T-helper 2 cell (primary cell): ENCODE data around the gene DDAH2.
A peak's percentile ranks its signal among the peaks of the same experiment; 100 is the strongest.

ENCODE experiments used
- DNase-seq, 5 experiments: peaks; one replicate each; pipeline versions ENCODE4 v3.0.0 to v3.0.0-alpha.2; 2012 to 2022

DDAH2 gene

DNA sequence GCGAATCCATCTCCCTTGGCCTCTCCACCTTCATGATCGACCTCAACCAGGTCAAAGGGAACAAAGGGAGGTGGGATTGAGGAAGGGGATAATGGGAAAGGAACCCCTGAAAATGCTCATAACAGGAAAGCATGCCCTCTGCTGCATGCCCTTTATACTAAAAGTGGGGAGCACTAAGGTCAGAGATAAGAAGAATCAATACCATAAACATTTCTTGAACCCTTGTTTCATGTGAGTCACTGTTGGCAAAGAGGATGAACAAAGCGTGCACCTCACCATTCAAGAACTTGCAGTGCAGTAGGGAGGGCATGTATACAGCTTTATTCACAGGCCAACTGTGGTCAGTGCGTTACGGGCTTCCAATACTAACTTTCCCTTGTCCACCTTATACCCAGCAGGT is 31.7 kb upstream of the DDAH2 start:
- no peak for DNase-seq

DNA sequence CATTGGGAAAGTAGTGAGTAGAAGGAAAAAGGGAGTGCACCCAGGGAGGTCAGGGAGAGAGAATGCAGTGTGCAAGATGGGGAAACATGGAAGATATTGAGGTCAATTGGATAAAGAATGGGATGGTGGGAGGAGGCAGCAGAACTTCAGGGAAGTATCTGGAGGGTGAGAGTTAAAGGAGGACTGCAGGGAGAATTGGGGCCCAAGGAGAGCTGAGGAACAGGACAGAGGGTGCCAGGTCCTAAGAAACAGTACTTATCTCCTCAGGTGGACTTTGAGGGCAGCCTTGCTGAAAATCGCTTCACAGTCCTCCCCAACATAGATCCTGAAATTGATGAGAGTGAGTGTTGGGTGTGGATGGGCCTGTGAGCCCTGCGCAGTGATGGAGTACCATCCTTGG is 29.2 kb upstream of the DDAH2 start:
- no peak for DNase-seq

DNA sequence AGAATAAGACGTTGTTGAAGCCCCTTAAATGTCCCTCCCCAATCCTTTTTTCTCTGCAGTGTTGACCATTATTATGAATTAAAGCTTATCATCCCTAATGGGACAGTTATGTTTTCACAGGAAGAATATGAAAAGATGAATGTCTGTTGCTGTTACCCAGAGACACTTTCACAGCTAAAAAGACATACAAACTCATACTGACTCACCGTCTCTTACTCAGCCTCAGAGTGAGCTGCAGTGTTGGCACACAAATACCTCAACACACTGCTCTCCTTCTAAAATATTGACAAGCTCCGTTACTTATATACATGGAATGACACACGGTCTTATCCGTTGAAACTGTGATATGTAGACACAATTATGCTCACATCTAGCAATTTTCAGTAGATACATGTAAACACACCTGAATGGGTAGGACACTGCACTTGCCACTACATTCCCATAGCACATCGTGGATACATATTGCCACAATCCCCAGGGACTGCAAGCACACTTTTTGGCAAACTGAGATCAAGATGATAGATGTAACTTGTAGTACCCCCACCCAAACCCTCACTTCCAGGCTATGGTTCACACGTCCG is 23.7 kb upstream of the DDAH2 start:
- DNase-seq = no peak

DNA sequence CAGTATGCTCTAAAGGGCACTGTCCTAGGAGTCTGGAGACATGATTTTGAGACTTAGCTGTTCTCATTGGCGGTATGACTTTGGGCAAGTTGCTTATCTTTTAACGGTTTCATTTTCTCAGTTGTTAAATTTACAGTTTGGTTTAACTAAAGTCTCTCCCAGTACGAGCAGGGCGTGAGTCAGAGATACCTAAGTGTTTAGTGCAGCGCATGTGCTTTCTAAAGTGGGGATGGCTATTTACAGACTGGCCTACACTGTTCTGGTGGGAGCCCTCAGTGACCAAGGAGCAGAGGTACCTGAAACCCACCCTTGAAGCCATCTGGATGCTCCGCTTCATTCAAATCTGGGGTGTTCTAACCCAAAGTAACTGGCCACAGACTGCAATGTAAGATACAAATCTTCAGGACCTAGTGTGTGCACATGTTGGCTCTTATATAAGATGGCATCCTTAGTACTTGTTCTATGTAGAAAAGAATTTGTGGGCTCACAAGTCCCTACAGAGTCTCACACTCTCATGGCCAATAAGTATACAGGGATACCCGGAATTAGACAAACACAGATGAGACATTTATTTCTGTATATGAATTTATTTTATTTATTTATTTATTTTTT is 21.4 kb upstream of the DDAH2 start:
- DNase-seq = no peak

DNA sequence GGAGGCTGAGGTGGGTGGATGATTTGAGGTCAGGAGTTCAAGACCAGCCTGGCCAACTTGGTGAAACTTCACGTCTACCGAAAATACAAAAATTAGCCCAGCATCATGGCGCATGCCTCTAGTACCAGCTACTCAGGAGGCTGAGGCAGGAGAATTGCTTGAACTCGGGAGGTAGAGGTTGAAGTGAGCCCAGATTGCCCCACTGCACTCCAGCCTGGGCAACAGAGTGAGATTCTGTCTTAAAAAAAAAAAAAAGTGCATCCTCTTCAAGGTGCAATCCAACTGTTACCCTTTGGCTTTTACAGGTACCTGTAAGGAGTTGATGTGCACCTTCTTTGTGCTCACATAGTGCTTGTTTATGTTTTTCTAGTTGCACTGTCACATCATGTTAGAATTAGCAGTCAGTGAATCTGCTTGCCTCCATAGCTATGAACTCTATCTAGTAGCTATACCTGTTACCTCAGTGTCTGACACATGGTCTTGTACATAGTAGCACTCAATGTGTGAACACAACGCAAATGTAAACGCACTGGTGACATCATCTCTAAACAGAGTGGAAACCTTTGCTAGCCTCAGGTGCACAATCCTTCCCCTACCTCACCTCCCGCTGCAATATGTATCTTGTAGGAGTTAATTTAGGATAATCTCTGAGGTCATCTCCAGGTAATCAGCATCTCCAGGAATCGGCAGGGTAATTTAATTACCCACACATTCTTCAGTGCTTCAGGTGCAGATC is 20.4 kb upstream of the DDAH2 start:
- no peak for DNase-seq

DNA sequence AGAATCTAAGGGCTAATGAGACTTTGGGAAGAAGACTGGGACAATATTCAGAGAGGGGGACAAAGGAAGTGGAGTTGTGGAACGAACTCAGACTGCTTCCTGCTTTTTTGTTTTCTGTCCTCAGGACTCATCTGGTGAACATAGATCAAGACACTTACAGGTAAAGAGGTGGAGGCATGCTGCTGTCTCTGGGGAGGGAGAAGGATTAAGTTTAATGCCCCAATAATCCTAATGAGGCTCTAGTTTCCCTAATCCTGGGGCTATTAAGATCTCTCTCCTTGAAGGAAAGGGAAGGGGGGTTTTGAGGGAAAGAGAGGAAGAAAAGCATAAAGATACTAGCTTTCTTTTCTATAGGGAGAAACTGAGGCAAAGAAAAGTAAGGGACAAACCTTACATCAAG is 15.3 kb upstream of the DDAH2 start:
- no peak for DNase-seq

DNA sequence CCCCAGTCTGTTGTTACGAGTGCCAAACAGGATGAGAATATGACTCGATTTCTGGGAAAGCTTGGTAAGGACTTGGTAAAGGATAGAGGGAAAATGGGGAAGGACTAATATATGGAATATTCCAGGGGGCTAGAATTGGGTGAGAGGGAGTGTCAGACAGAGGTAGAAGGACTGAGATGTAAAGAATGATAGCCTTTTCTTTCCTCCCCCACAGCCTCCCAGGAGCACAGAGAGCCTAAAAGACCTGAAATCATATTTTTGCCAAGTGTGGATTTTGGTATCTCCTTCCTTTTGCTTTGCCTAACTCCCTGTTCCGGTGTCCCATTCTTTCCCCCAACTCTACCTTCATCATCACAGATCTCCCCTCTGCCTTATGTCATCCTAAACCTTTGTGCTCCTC is 13.8 kb upstream of the DDAH2 start:
- DNase-seq = no peak

DNA sequence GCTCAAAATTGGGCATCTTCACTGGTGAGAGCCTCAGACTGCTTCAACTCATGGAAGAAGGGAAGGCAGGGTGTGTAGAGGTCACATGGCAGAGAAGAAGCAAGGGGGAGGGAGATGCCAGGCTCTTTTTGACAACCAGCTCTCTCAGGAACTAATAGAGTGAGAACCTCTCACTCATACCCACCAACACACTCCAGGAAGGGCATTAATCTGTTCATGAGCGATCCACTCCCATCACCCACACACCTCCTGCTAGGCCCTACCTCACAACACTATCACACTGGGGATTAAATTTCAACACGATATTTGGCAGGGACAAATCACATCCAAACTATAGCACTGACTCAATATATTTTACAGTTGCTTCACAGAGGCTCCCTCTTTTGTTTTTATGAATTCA is 12.7 kb upstream of the DDAH2 start:
- DNase-seq = no peak

DNA sequence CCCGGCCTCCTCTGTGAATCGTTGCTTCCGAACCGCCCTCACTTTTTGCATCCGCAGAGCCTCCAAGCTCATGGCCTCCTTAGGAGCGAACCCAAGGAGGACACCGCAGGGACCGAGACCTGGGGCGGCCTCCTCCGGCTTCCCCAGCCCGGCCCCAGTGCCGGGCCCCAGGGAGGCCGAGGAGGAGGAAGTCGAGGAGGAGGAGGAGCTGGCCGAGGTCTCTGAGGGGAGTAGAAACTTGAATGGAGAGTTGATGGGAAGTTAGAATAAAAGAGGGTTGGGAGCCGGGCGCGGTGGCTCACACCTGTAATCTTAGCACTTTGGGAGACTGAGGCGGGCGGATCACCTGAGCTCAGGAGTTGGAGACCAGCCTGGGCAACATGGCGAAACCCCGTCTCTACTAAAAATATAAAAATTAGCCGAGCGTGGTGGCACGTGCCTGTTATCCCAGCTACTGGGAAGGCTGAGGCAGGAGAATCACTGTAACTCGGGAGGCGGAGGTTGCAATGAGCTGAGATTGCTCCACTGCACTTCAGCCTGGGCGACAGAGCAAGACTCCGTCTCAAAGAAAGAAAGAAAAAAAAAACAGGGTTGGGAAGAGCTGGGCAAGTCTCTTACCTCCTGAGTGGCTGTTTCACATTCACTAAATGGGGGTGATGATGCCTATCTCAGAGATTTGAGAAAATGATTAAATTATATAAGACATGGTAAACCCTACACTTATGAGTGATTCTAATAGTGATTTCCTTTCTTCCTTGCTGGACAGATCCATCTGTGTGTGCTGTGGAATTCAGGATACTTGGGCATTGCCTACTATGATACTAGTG is 11.5 kb upstream of the DDAH2 start:
- peak in 1 of 5 experiments; percentile 24 for DNase-seq

DNA sequence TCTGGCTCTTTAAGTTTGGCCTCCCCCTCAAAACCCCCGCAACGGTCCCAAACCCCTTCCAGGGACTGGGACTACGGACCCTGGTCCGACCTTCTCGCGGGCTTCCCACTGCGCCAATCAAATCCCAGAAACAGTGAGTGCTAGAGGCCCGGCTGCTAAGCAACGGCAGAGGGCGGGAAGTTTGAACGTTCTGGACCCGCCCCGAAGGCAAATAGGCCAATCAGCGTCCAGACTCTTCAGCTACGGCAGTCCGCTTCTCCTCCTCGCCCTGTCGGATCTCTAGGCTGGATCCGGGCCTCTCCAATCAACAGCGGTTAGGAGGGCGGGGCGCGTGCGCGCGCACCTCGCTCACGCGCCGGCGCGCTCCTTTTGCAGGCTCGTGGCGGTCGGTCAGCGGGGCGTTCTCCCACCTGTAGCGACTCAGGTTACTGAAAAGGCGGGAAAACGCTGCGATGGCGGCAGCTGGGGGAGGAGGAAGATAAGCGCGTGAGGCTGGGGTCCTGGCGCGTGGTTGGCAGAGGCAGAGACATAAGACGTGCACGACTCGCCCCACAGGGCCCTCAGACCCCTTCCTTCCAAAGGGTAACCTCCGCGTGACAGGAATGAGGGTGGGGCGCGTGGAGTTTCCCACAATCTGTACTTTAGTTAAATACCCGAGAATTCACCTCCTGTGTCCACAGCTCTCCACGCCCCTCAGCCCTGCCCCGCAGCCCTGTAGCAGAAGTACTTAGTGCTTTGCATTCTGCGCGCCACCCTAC is 10.7 kb upstream of the DDAH2 start, which contains the start of gene MSH5:
Gene MSH5, plus strand, starts transcription at position 367 of the 758 bp plus-strand sequence. CDS start 462 bp downstream, outside the sequence.
- DNase-seq = peak; percentile 91 to 99 (median 92)

DNA sequence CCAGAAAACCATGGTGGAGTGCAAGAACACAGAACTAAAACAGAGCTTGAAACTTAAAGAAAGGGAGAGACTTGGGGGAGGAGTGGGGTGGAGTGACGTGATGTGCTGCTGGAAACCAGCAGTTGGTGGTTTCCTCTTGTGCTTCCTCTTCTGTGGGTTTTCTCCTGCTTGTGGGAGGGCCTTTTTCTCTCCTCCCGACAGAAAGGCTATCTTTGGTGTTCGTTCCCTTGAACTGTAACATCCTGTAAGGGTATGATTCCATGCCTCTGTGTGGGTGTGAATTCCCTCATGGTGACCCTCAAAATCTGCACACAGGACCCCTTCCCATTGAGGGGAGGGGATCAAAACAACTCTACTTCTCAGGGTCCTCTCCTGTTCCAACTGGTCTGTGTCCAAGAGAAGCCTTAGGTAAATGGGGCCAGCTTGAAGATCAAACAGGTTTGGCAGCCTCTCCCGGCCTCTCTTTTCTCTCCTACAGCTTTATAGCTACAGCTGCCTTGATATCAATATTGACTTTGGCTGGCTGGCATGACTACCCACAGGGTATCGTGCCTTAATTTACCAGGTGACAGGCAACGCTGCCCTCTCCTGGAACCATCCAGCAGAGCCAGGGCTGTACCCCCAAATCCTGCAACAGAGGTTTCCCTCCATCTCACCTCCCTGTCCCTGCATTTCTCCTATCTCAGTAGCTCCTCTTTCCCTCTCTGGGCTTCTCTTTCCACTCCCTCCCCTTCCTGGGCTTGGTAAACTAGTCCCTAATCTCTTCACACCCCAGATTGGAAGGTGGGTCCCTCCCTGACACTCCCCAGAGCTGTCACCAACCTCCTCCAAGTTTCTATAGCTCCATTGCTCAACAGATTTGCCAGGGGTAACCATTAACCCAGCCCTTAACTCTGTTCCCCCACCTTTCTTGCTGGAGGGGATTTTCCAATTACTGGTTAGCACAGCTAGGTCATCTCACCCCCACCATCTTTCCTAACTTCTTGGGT is 9.2 kb upstream of the DDAH2 start:
- DNase-seq = peak in 4 of 5 experiments; percentile 30 to 95 (median 70)

DNA sequence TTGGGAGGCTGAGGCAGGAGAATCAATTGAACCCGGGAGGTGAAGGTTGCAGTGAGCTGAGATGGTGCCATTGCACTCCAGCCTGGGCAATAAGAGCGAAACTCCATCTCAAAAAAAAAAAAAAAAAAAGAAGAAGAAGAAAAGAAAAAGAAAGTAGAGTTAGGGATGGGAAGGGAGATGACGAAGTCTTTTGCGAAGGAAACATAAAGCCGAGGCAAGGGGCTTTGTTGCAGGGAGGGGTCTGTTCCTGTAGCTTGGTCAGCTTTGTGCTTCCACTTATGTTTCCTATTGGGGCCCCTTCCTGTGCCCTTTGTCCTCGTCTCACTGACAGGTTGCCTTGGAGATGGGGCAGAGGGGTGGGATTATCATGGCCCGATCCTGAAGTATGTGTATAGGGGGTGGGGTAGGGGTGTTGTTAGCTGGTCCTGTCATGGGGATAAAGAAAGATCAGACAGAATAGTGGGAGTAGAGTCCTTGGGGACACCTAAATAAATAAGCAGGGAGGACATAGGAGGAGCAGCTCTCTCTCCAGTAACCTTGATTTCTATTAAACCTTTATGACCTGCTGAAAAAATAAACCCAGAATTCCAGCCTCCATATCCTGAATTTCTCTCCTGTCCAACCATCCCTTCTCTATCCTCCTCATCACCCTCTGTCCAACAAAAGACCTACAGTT is 8.4 kb upstream of the DDAH2 start:
- peak in 1 of 5 experiments; percentile 35 for DNase-seq

DNA sequence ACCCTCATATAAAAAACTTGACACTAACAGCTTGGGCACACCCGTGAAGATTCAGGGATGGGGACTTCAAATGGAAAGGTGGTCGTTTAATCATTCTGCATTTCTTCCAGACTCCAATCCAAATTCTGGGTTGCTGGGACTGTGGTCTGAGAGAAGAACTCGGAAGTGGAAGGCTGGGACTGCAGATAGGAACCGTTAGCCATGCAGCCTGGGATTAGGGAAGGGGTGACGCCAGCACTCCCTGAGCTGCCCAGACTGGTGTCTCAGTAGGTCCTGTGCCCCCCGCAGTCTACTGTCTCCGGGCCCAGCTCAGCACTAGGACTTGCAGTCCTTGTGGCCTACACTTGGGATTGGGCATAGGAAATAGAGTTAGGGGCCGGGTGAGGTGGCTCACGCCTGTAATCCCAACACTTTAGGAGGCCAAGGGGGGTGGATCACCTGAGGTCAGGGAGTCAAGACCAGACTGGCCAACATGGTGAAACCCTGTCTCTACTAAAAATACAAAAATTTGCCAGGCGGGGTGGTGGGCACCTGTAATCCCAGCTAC is 7.7 kb upstream of the DDAH2 start:
- DNase-seq = no peak

DNA sequence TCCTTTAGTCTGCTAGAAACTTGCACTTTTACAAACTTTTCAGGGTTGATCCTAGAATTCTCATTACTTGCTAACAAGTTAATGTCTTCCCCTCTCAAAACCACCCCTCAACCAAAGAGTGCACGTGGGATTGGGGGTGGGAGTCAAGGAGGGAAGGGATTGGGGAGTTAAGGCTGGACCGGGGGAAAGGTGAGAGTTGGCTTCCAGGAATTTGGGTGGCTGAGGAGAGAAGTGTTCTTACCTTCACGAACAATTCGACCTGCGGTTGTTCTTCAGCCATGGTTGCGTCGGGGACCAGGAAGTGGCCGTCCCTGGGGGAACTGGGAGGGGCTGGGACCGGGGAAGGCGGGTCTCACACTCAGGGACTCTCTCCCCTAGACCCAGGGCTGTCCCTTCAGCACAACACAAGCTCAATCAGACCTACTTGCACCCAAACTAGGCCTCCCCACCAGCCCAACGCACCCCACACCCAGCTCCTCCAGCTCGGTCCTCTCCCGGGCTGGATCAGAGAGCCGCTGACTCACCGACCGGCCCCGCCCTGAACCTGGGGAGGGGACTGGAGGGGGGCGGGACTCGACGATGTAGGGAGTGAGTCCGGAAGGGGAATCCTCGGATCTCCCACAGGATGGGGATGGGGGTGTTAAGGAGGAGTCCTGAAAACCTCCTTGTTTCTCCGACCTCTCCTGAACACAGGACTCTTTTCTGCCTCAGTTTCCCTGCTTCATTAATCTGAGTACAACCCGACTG is 7.1 kb upstream of the DDAH2 start, which contains the start of gene CLIC1:
Gene CLIC1, minus strand, starts transcription at position 510 of the 747 bp plus-strand sequence. Its CDS starts 230 bp downstream, at position 280.
- peak; percentile 53 to 89 (median 66) for DNase-seq

DNA sequence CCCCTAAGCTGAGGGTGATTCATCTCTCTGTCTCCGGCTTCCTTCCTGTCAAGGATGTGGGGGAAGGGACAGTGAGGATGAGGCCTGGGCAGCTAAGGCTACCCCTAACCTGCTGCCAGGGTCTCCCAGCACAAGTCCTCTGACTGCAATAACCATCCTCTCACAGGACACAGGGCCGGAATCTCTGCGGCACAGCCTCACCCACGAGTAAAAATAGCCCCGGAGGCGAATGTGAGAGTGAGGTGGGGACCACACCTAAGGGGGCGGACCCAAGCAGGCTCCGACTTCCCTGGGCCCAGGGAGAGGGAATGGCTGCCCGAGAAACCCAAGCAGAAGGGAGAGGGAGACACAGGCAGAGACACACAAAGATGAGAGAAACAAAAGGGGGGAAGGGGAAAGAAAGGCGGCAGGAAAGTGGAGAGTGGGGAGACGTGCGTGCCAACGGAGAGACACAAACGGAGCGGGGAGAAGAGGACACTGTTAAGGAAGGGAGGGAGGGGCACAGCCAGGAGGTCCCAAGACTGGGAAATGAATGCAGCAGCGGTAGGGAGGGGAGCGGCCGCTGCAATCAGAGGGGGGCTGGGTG is 5.8 kb upstream of the DDAH2 start:
- DNase-seq = peak in 4 of 5 experiments; percentile 29 to 83 (median 46)

DNA sequence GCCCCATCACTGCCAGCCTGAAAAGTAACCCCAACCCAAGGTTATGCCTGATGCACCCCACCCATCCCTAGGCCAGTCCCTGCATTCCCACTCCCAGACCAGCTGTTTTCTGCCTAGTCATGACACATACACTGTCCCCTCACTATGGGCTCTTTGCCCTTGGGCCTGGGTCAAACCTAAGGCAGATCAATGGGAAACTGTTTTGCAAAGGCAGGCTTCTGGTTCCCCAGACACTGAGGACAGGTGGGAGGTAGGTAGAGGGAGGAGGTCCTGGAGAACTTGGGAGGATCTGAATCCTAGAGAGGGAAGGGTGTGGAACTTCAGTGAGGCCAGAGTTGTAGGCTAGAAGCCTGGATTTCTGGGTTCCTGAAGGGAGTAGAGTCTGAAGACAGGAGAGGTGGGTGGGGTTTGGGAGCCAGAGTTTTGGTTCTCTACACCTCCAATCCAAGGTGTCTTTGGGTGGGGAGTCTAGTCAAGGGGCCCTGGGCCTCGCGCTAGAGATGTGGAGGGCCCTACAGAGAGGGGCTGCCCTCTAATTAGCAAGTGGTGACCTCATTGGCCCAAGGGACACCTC is 5.2 kb upstream of the DDAH2 start:
- no peak for DNase-seq

DNA sequence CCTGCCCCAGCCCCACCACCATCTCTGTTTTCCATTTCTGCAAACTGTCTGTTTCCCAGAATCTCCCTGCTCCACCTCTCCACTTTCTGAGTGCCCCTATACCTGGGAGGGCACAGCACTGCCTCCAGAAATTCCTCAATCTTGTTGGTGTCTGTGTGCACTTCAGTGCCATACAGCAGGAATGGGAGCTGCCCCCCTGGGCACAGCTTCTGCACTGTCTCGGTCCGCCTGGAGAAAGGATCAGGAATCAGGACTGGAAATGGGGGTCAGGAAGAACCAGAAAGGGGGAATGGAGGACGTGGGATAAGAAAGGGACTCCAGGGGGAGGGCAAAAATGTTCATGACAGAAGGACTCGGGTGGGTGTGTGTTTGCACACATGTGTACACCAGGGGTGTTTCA is 4.6 kb upstream of the DDAH2 start:
- DNase-seq = no peak

DNA sequence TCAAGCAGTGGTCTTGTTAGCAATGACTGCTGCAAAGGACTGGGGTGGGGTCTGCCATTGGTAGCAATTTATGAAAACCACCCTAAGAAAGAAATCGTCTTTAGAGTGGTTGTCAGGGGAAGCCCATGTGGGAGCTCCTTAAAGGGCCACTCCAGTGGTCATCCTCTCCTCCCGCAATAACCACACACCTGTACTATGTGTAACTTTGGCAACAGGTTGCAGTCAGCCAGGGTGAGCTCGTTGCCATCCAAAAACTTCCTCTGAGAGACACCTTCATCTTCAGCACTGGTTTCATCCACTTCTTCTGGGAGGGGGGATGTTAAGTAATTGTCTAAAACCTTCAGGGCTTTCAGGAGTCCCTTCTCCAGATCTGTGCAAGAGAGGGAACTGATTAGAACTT is 2.9 kb upstream of the DDAH2 start:
- no peak for DNase-seq
